K562 treated with DMSO at 1 percent for 48 hours (cell line): ENCODE data around the gene METTL21A. TPM values are rescaled to one million over a fixed set of nuclear protein-coding genes. Genes with fewer than 3 reads are reported as not detected.

Experiments used
- total RNA-seq: library from RNA; unstranded; fragments of 300-600 nt; gene quantifications from 2 replicates; pipeline ENCODE4 v1.2.3, GENCODE V29; 2022; ENCODE audit warnings: low replicate concordance; ENCODE audit errors: extremely low read depth

METTL21A gene
- total RNA-seq: not detected in 2 replicates

GRCh38 chr2:207625014-207625907, at the start of gene METTL21A:
Gene METTL21A, minus strand, starts transcription at chr2:207625394. Its CDS starts 1,019 bp downstream, at chr2:207624375.

Other genes starting within 250 kb of the METTL21A start
- not detected in 2 replicates for gene CREB1, start 95.4 kb downstream of the METTL21A start, total RNA-seq
- not detected in 2 replicates for gene CCNYL1, start 86.2 kb upstream of the METTL21A start, total RNA-seq
- not detected in 2 replicates for gene FZD5, start 144.5 kb upstream of the METTL21A start, total RNA-seq